Esophagus muscularis mucosa (tissue), 3 donors: ENCODE data around the gene KISS1.

ENCODE experiments used
- POLR2A ChIP-seq: fragments of 450-650 bp; IDR thresholded peaks from one replicate; pipeline ENCODE4 v1.6.1; 2017; ENCODE audit warnings: antibody characterized with exemption, moderate library complexity, mild to moderate bottlenecking, low read depth
- POLR2AphosphoS5 ChIP-seq, 2 donors: sonication (generic); formaldehyde crosslinking; IDR thresholded peaks; one replicate each; pipeline ENCODE4 v1.6.1; 2017; ENCODE audit warnings: antibody characterized with exemption in 2 of 2
- TF ChIP-seq, protein P1 (sequence below), 3 experiments: fragments of 200-600 bp in 2 of 3; fragments of 450-650 bp in 1 of 3; sonication (generic) in 2 of 3; IDR thresholded peaks; one replicate each; pipeline ENCODE4 v1.5.1; 2017 to 2019; ENCODE audit warnings: antibody characterized with exemption in 3 of 3, mild to moderate bottlenecking in 2 of 3, moderate library complexity in 1 of 3

DNA sequence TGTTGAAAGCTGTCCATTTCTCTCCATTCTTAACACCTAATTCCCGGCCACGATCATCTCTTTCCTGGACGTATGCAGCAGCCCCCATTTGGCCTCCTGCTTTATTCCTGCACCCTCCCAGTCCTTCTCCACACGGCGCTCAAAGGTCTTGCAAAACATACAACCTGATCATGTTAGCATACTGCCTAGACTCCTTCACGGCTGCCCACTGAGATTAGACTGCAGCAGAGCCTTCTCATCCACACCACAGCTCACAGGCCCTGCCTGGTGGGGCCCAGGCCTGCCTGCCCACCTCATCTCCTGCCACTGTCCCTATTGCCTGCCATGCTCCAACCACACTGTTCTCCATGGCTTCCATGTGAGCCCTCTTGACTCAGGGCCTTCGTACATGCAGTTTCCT is 14.8 kb upstream of the KISS1 start:
- TF ChIP-seq, protein P1, sequence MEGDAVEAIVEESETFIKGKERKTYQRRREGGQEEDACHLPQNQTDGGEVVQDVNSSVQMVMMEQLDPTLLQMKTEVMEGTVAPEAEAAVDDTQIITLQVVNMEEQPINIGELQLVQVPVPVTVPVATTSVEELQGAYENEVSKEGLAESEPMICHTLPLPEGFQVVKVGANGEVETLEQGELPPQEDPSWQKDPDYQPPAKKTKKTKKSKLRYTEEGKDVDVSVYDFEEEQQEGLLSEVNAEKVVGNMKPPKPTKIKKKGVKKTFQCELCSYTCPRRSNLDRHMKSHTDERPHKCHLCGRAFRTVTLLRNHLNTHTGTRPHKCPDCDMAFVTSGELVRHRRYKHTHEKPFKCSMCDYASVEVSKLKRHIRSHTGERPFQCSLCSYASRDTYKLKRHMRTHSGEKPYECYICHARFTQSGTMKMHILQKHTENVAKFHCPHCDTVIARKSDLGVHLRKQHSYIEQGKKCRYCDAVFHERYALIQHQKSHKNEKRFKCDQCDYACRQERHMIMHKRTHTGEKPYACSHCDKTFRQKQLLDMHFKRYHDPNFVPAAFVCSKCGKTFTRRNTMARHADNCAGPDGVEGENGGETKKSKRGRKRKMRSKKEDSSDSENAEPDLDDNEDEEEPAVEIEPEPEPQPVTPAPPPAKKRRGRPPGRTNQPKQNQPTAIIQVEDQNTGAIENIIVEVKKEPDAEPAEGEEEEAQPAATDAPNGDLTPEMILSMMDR (IDR thresholded peaks at IDR 0.05): no peak
- TF ChIP-seq POLR2A (no peak), POLR2AphosphoS5 (IDR thresholded peaks at IDR 0.05) (no peak)
